IPS-18a (cell line): ENCODE data around the gene NRIP2.
"Not testable (repeated sequence)": the region's sequence is repeated elsewhere in the genome, so short reads cannot be mapped to it uniquely, and the experiment has no call there.

Experiments used
- H3K27ac ChIP-seq: one replicate; pipeline ENCODE4 v1.5.1; 2013; ENCODE audit warnings: low read length
- H3K27me3 ChIP-seq: one replicate; pipeline ENCODE4 v1.6.1; 2013; ENCODE audit warnings: mild to moderate bottlenecking, low read length; ENCODE audit not compliant: control insufficient read depth, insufficient read depth
- H3K36me3 ChIP-seq: one replicate; pipeline ENCODE4 v1.6.1; 2013; ENCODE audit warnings: low read depth, low read length; ENCODE audit not compliant: control insufficient read depth
- H3K4me1 ChIP-seq: one replicate; pipeline ENCODE4 v1.6.1; 2013; ENCODE audit warnings: low read depth, low read length; ENCODE audit not compliant: control insufficient read depth
- H3K4me3 ChIP-seq: one replicate; pipeline ENCODE4 v1.5.1; 2013; ENCODE audit warnings: low read length
- H3K9ac ChIP-seq: one replicate; pipeline ENCODE4 v1.6.1; 2013; ENCODE audit warnings: mild to moderate bottlenecking, low read length, moderate library complexity
- H3K9me3 ChIP-seq: one replicate; pipeline ENCODE4 v1.6.1; 2013; ENCODE audit warnings: low read depth, low read length; ENCODE audit not compliant: control insufficient read depth

The NRIP2 gene

GRCh38 chr12:2834581-2835491, at the start of gene NRIP2:
TSS of gene NRIP2 (minus strand) at chr12:2835035. CDS start at chr12:2834983, 52 bp downstream.
- Histone ChIP-seq H3K9ac (no peak within 1 kb of the TSS), H3K4me1 (peaks cover 10% of the 10 kb centered on the region), H3K4me3 (peak within 1 kb of the TSS; percentile 11), H3K9me3 (no peaks in the 10 kb centered on the region), H3K36me3 (no peaks in the 10 kb centered on the region), H3K27ac (no peak within 1 kb of the TSS), H3K27me3 (no peaks in the 10 kb centered on the region)

GRCh38 chr12:2879853-2880252, 45.0 kb upstream of the NRIP2 start:
- no peak overlapping the region for H3K9ac ChIP-seq
- peaks cover 13% of the 10 kb centered on the region for H3K4me1 ChIP-seq
- H3K36me3 ChIP-seq: peaks cover 10% of the 10 kb centered on the region
- H3K9me3 ChIP-seq: no peaks in the 10 kb centered on the region
- no peak overlapping the region for H3K27ac ChIP-seq
- H3K4me3 ChIP-seq: no peak overlapping the region
- H3K27me3 ChIP-seq: no peaks in the 10 kb centered on the region

GRCh38 chr12:2877953-2878732, 43.3 kb upstream of the NRIP2 start:
- Histone ChIP-seq H3K36me3 (peaks cover 17% of the 10 kb centered on the region), H3K4me3 (peak overlapping the region; percentile 98), H3K9me3 (no peaks in the 10 kb centered on the region), H3K27me3 (no peaks in the 10 kb centered on the region), H3K4me1 (peaks cover 9% of the 10 kb centered on the region), H3K27ac (peak overlapping the region; percentile 96), H3K9ac (peak overlapping the region; percentile 96)

- peak within 1 kb of the TSS; percentile 96 for H3K27ac ChIP-seq
- H3K36me3 ChIP-seq: peaks cover 25% of the 10 kb centered on the region
- H3K27me3 ChIP-seq: no peaks in the 10 kb centered on the region
- peak within 1 kb of the TSS; percentile 96 for H3K9ac ChIP-seq
- H3K4me3 ChIP-seq: peak within 1 kb of the TSS; percentile 98
- peaks cover 9% of the 10 kb centered on the region for H3K4me1 ChIP-seq
- no peaks in the 10 kb centered on the region for H3K9me3 ChIP-seq
These were observed 42.5 kb upstream of the NRIP2 start, which contains the start of the genes FOXM1 and RHNO1 for GRCh38 chr12:2877047-2877952. TSS of gene FOXM1 (minus strand) at chr12:2877174. CDS start at chr12:2874478, 2,696 bp downstream. TSS of gene RHNO1 (plus strand) at chr12:2877223. CDS start at chr12:2885367, 8,144 bp downstream.

GRCh38 chr12:2876431-2877046, 41.7 kb upstream of the NRIP2 start:
- Histone ChIP-seq H3K4me3 (peak overlapping the region; percentile 98), H3K36me3 (peaks cover 30% of the 10 kb centered on the region), H3K9me3 (no peaks in the 10 kb centered on the region), H3K27ac (peak overlapping the region; percentile 46), H3K9ac (peak overlapping the region; percentile 96), H3K4me1 (peaks cover 9% of the 10 kb centered on the region), H3K27me3 (no peaks in the 10 kb centered on the region)

- not testable (repeated sequence) for H3K4me1 ChIP-seq, H3K9ac ChIP-seq, H3K4me3 ChIP-seq, H3K9me3 ChIP-seq, H3K27me3 ChIP-seq, H3K27ac ChIP-seq
- H3K36me3 ChIP-seq: peaks cover 74% of the 10 kb centered on the region
These were observed 34.3 kb upstream of the NRIP2 start for GRCh38 chr12:2868986-2869632.

- peaks cover 87% of the 10 kb centered on the region for H3K36me3 ChIP-seq
- no peak overlapping the region for H3K4me3 ChIP-seq
- no peaks in the 10 kb centered on the region for H3K4me1 ChIP-seq
- no peak overlapping the region for H3K9ac ChIP-seq
- H3K27me3 ChIP-seq: no peaks in the 10 kb centered on the region
- H3K9me3 ChIP-seq: no peaks in the 10 kb centered on the region
- H3K27ac ChIP-seq: no peak overlapping the region
These were observed 29.4 kb upstream of the NRIP2 start for GRCh38 chr12:2864198-2864597.

GRCh38 chr12:2863402-2863801, 28.6 kb upstream of the NRIP2 start:
- not testable (repeated sequence) for H3K4me1 ChIP-seq, H3K27me3 ChIP-seq, H3K9ac ChIP-seq, H3K27ac ChIP-seq, H3K4me3 ChIP-seq, H3K9me3 ChIP-seq
- peaks cover 88% of the 10 kb centered on the region for H3K36me3 ChIP-seq

GRCh38 chr12:2862876-2863275, 28.0 kb upstream of the NRIP2 start:
- H3K4me3 ChIP-seq: no peak overlapping the region
- no peaks in the 10 kb centered on the region for H3K4me1 ChIP-seq
- H3K27ac ChIP-seq: no peak overlapping the region
- no peaks in the 10 kb centered on the region for H3K9me3 ChIP-seq
- H3K36me3 ChIP-seq: peaks cover 88% of the 10 kb centered on the region
- no peaks in the 10 kb centered on the region for H3K27me3 ChIP-seq
- H3K9ac ChIP-seq: no peak overlapping the region

- H3K27ac ChIP-seq: no peak overlapping the region
These were observed 25.3 kb upstream of the NRIP2 start for GRCh38 chr12:2860170-2860569.

More at GRCh38 chr12:2860170-2860569, 25.3 kb upstream of the NRIP2 start:
- Histone ChIP-seq H3K4me1 (no peaks in the 10 kb centered on the region), H3K9ac (no peak overlapping the region), H3K4me3 (no peak overlapping the region), H3K9me3 (no peaks in the 10 kb centered on the region), H3K27me3 (no peaks in the 10 kb centered on the region), H3K36me3 (peaks cover 71% of the 10 kb centered on the region)
